H9 (cell line): ENCODE measurements around the gene ATAD5. TPM values are rescaled to one million over a fixed set of nuclear protein-coding genes. Genes with fewer than 3 reads are reported as not detected.

Experiments used
- DNase-seq: peaks from one replicate; pipeline ENCODE4 v3.0.0-alpha.2; 2017
- H2AFZ ChIP-seq: one replicate; pipeline ENCODE4 v1.6.1; 2013; ENCODE audit warnings: mild to moderate bottlenecking, low read length, control low read depth, moderate library complexity
- H2AK5ac ChIP-seq: 2 replicates; pipeline ENCODE4 v1.6.1; 2013; ENCODE audit warnings: low read length, control low read depth, mixed read lengths; ENCODE audit not compliant: insufficient read length
- H2BK120ac ChIP-seq: one replicate; pipeline ENCODE4 v1.6.1; 2013; ENCODE audit warnings: low read depth, mild to moderate bottlenecking, low read length, control low read depth, inconsistent platforms; ENCODE audit not compliant: poor library complexity, severe bottlenecking
- H2BK12ac ChIP-seq: 2 replicates; pipeline ENCODE4 v1.6.1; 2013; ENCODE audit warnings: low read length, control low read depth, mixed read lengths, low read depth; ENCODE audit not compliant: insufficient read length
- H2BK15ac ChIP-seq: 2 replicates; pipeline ENCODE4 v1.6.1; 2013; ENCODE audit warnings: low read depth, low read length, control low read depth
- H2BK20ac ChIP-seq: one replicate; pipeline ENCODE4 v1.6.1; 2013; ENCODE audit warnings: low read depth, mild to moderate bottlenecking, low read length, control low read depth, inconsistent platforms; ENCODE audit not compliant: poor library complexity, severe bottlenecking
- H2BK5ac ChIP-seq: 2 replicates; pipeline ENCODE4 v1.6.1; 2013; ENCODE audit warnings: low read length, control low read depth, mixed read lengths; ENCODE audit not compliant: insufficient read length
- H3K14ac ChIP-seq: 2 replicates; pipeline ENCODE4 v1.6.1; 2013; ENCODE audit warnings: low read length, control low read depth; ENCODE audit not compliant: insufficient read depth
- H3K18ac ChIP-seq: 2 replicates; pipeline ENCODE4 v1.6.1; 2013; ENCODE audit warnings: low read depth, mild to moderate bottlenecking, mixed read lengths, low read length, control low read depth; ENCODE audit not compliant: insufficient read length
- H3K23ac ChIP-seq: 2 replicates; pipeline ENCODE4 v1.6.1; 2013; ENCODE audit warnings: low read length, control low read depth, mixed read lengths, low read depth; ENCODE audit not compliant: insufficient read length
- H3K23me2 ChIP-seq: 2 replicates; pipeline ENCODE4 v1.6.1; 2013; ENCODE audit warnings: low read depth, mild to moderate bottlenecking, mixed read lengths, low read length, control low read depth; ENCODE audit not compliant: insufficient read length, poor library complexity, severe bottlenecking
- H3K27ac ChIP-seq: 2 replicates; pipeline ENCODE4 v1.5.1; 2013; ENCODE audit warnings: low read length, control low read depth, mixed read lengths, low read depth; ENCODE audit not compliant: insufficient read length
- H3K27me3 ChIP-seq: 2 replicates; pipeline ENCODE4 v1.6.1; 2013; ENCODE audit warnings: low read length, control low read depth, inconsistent platforms; ENCODE audit not compliant: insufficient read depth
- H3K4ac ChIP-seq: 2 replicates; pipeline ENCODE4 v1.6.1; 2013; ENCODE audit warnings: low read depth, mild to moderate bottlenecking, control low read depth, inconsistent platforms, low read length, moderate library complexity
- H3K4me1 ChIP-seq: 2 replicates; pipeline ENCODE4 v1.6.1; 2013; ENCODE audit warnings: low read length, control low read depth, inconsistent platforms; ENCODE audit not compliant: insufficient read depth
- H3K4me2 ChIP-seq: 2 replicates; pipeline ENCODE4 v1.6.1; 2013; ENCODE audit warnings: low read length, control low read depth, mixed read lengths; ENCODE audit not compliant: insufficient read length, insufficient read depth
- H3K56ac ChIP-seq: 2 replicates; pipeline ENCODE4 v1.6.1; 2013; ENCODE audit warnings: low read depth, mild to moderate bottlenecking, mixed read lengths, low read length, control low read depth; ENCODE audit not compliant: insufficient read length
- H3K79me1 ChIP-seq: 2 replicates; pipeline ENCODE4 v1.6.1; 2013; ENCODE audit warnings: low read depth, mild to moderate bottlenecking, moderate library complexity, low read length, control low read depth, inconsistent platforms; ENCODE audit not compliant: insufficient read depth, poor library complexity, severe bottlenecking
- H3K79me2 ChIP-seq: 2 replicates; pipeline ENCODE4 v1.6.1; 2013; ENCODE audit warnings: low read length, control low read depth, inconsistent platforms; ENCODE audit not compliant: insufficient read depth
- H3K9ac ChIP-seq: 2 replicates; pipeline ENCODE4 v1.6.1; 2013; ENCODE audit warnings: low read length, control low read depth, mixed read lengths; ENCODE audit not compliant: insufficient read length; ENCODE audit errors: extremely low read depth
- H3K9me3 ChIP-seq: one replicate; pipeline ENCODE4 v1.6.1; 2013; ENCODE audit warnings: low read depth, low read length, inconsistent platforms; ENCODE audit not compliant: control insufficient read depth
- H3T11ph ChIP-seq: one replicate; pipeline ENCODE4 v1.6.1; 2013; ENCODE audit warnings: mild to moderate bottlenecking, low read length, control low read depth, inconsistent platforms
- H4K20me1 ChIP-seq: one replicate; pipeline ENCODE4 v1.6.1; 2013; ENCODE audit not compliant: control insufficient read depth, insufficient read length, insufficient read depth
- H4K5ac ChIP-seq: 2 replicates; pipeline ENCODE4 v1.6.1; 2013; ENCODE audit warnings: low read depth, mild to moderate bottlenecking, mixed read lengths, low read length, control low read depth; ENCODE audit not compliant: insufficient read length
- H4K8ac ChIP-seq: replicated peaks from 2 replicates; pipeline ENCODE4 v1.6.1; 2013; ENCODE audit warnings: low read length, control low read depth, mixed read lengths, low read depth; ENCODE audit not compliant: insufficient read length
- H4K91ac ChIP-seq: 2 replicates; pipeline ENCODE4 v1.6.1; 2013; ENCODE audit warnings: low read depth, mild to moderate bottlenecking, moderate library complexity, mixed read lengths, low read length, control low read depth; ENCODE audit not compliant: insufficient read length
- H3K27ac Mint-ChIP-seq, 3 experiments: 2 replicates in 2 of 3; 3 replicates in 1 of 3; pipeline ENCODE4 v1.8.0; 2020 to 2021; ENCODE audit warnings: mixed read lengths in 3 of 3, mild to moderate bottlenecking in 1 of 3, moderate library complexity in 1 of 3
- H3K27me3 Mint-ChIP-seq: 2 replicates; pipeline ENCODE4 v1.8.0; 2021; ENCODE audit warnings: low read depth, mild to moderate bottlenecking, moderate library complexity, mixed read lengths
- H3K36me3 Mint-ChIP-seq, 3 experiments: 2 replicates in 2 of 3; 3 replicates in 1 of 3; pipeline ENCODE4 v1.8.0; 2020 to 2021; ENCODE audit warnings: low read depth in 3 of 3, mixed read lengths in 3 of 3; ENCODE audit not compliant: insufficient read depth in 1 of 3
- H3K4me1 Mint-ChIP-seq, 2 experiments: 2 replicates each; pipeline ENCODE4 v1.8.0; 2020; ENCODE audit warnings: mixed read lengths in 2 of 2
- H3K4me3 Mint-ChIP-seq, 2 experiments: 2 replicates in 1 of 2; 3 replicates in 1 of 2; pipeline ENCODE4 v1.8.0; 2020 to 2021; ENCODE audit warnings: mild to moderate bottlenecking in 2 of 2, mixed read lengths in 2 of 2, moderate library complexity in 1 of 2
- H3K9me3 Mint-ChIP-seq, 2 experiments: 2 replicates in 1 of 2; 3 replicates in 1 of 2; pipeline ENCODE4 v1.8.0; 2020; ENCODE audit warnings: mild to moderate bottlenecking in 2 of 2, mixed read lengths in 2 of 2, moderate library complexity in 1 of 2
- WGBS: extraction: QIAGEN DNeasy Blood & Tissue Kit; methylation state at CpG from one replicate; pipeline ENCODE4 v1.1.7; 2013; ENCODE audit warnings: missing lambda C conversion rate, low lambda C conversion rate, mixed read lengths; ENCODE audit not compliant: insufficient read length; ENCODE audit errors: extremely low coverage; 5-methylcytosine and 5-hydroxymethylcytosine counted together
- total RNA-seq: library from RNA; stranded (reverse); gene quantifications from 2 replicates; pipeline ENCODE4 v1.2.1, GENCODE V29; 2021
- TF ChIP-seq, protein P1 (sequence below): fragments of 200-600 bp; sonication (generic); conservative IDR thresholded peaks from 3 replicates; pipeline ENCODE4 v1.8.0; 2021; ENCODE audit warnings: antibody characterized with exemption, mild to moderate bottlenecking

The ATAD5 gene
- total RNA-seq, 1 experiment from 2014 or later, result 27.0 TPM

DNA sequence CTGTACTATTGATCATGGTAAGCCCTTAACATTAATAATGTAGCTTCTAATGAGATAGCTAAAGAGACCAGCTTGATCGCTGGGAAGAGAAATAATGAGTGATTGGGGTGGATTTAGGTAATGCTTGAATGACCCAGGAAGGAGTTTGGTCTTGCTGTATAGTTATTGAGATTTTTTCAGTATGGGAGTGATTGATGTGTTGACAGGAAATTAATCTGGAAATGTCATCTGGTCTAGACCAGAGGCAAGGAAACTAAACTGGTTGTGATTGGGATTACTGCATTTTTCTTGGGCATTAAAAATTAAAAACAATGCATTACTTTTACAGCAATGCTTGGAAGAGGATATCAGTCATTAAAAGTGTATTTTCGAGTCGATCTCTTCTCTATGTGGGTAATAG is 62.5 kb downstream of the ATAD5 start:
- Histone ChIP-seq H3K14ac (no peak overlapping the region), H2AFZ (no peak overlapping the region), H3K56ac (no peak overlapping the region), H3K23ac (no peak overlapping the region), H2BK120ac (no peak overlapping the region), H3K4me1 (no peaks in the 10 kb centered on the region), H3K4me2 (no peak overlapping the region), H3K18ac (no peak overlapping the region), H4K8ac (no peak overlapping the region), H2BK12ac (no peak overlapping the region), H3K79me2 (no peaks in the 10 kb centered on the region), H3K79me1 (no peaks in the 10 kb centered on the region), H3T11ph (no peak overlapping the region), H2BK5ac (no peak overlapping the region), H2AK5ac (no peak overlapping the region), H2BK15ac (no peak overlapping the region), H3K23me2 (no peaks in the 10 kb centered on the region), H3K9me3 (no peaks in the 10 kb centered on the region), H3K27me3 (no peaks in the 10 kb centered on the region), H4K5ac (no peak overlapping the region), H4K20me1 (no peaks in the 10 kb centered on the region), H2BK20ac (no peak overlapping the region), H3K27ac (no peak overlapping the region), H3K9ac (no peak overlapping the region), H3K4ac (no peak overlapping the region), H4K91ac (no peak overlapping the region)
- no peaks in the 10 kb centered on the region for H3K9me3 Mint-ChIP-seq
- no CpG with 5 or more reads among the region's 3 CpGs for WGBS
- H3K27ac Mint-ChIP-seq, result peak overlapping the region in 1 of 3 experiments; percentile 19; a peak in 1 of 7 replicates
- DNase-seq, result no peak
- no peaks in the 10 kb centered on the region for H3K27me3 Mint-ChIP-seq
- H3K4me3 Mint-ChIP-seq, result no peak overlapping the region
- no peaks in the 10 kb centered on the region for H3K4me1 Mint-ChIP-seq
- TF ChIP-seq, protein P1, sequence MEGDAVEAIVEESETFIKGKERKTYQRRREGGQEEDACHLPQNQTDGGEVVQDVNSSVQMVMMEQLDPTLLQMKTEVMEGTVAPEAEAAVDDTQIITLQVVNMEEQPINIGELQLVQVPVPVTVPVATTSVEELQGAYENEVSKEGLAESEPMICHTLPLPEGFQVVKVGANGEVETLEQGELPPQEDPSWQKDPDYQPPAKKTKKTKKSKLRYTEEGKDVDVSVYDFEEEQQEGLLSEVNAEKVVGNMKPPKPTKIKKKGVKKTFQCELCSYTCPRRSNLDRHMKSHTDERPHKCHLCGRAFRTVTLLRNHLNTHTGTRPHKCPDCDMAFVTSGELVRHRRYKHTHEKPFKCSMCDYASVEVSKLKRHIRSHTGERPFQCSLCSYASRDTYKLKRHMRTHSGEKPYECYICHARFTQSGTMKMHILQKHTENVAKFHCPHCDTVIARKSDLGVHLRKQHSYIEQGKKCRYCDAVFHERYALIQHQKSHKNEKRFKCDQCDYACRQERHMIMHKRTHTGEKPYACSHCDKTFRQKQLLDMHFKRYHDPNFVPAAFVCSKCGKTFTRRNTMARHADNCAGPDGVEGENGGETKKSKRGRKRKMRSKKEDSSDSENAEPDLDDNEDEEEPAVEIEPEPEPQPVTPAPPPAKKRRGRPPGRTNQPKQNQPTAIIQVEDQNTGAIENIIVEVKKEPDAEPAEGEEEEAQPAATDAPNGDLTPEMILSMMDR, result no peak
- peaks cover 0 to 48% (median 40%) of the 10 kb centered on the region in 3 experiments; a peak in 6 of 7 replicates for H3K36me3 Mint-ChIP-seq
